T-cell (primary cell): Measurements from ENCODE around the gene ARV1. TPM values are rescaled to one million over a fixed set of nuclear protein-coding genes. Genes with fewer than 3 reads are reported as not detected.

Experiments
- ATAC-seq, 4 experiments: fragments of 200-7000 bp in 3 of 4; fragments of 150-1000 bp in 1 of 4; cut with Tn5 transposase; replicated peaks in 1 of 4; 1 replicate in 3 of 4; 2 replicates in 1 of 4; pipeline ENCODE4 v1.10.0; 2021; ENCODE audit warnings: moderate library complexity in 3 of 4, mild to moderate bottlenecking in 2 of 4, moderate number of reproducible peaks in 1 of 4
- CTCF ChIA-PET, 2 donors: fragments of 300-600 bp; sonication (Branson Sonifier 250); formaldehyde crosslinking; loops; one replicate each; lab custom pipeline; 2022; ENCODE audit warnings: antibody characterized with exemption in 2 of 2; lab: Charles Lee
- POLR2A ChIA-PET, 2 donors: fragments of 300-600 bp; sonication (Branson Sonifier 250); formaldehyde crosslinking; loops; one replicate each; lab custom pipeline; 2022; ENCODE audit warnings: antibody characterized with exemption in 2 of 2; lab: Charles Lee
- DNase-seq, 35 experiments: peaks; one replicate each; pipeline versions ENCODE4 v3.0.0 to v3.0.0-alpha.2; 2013 to 2023
- H3K27ac ChIP-seq: one replicate; pipeline ENCODE4 v1.5.1; 2013; ENCODE audit warnings: low read length
- H3K27me3 ChIP-seq, 2 experiments: replicated peaks in 1 of 2; 1 replicate in 1 of 2; 2 replicates in 1 of 2; pipeline versions ENCODE4 v1.6.1 to v1.7.0; 2013; ENCODE audit warnings: low read length in 1 of 2, mixed read lengths in 1 of 2; ENCODE audit not compliant: control insufficient read depth in 2 of 2, insufficient read depth in 2 of 2; ENCODE audit errors: extremely low read depth in 1 of 2
- H3K36me3 ChIP-seq, 2 donors: 1 replicate in 1 of 2; 2 replicates in 1 of 2; pipeline versions ENCODE4 v1.6.1 to v1.7.0; 2013; ENCODE audit warnings: low read length in 1 of 2; ENCODE audit not compliant: control insufficient read depth in 2 of 2, insufficient read depth in 1 of 2; ENCODE audit errors: extremely low read depth in 1 of 2
- H3K4me1 ChIP-seq, 2 experiments: 1 replicate in 1 of 2; 2 replicates in 1 of 2; pipeline versions ENCODE4 v1.6.1 to v1.7.0; 2013; ENCODE audit warnings: low read length in 2 of 2, mixed read lengths in 1 of 2; ENCODE audit not compliant: insufficient read depth in 2 of 2, control insufficient read depth in 1 of 2; ENCODE audit errors: extremely low read depth in 1 of 2
- H3K4me3 ChIP-seq, 2 donors: 1 replicate in 1 of 2; 2 replicates in 1 of 2; pipeline versions ENCODE4 v1.5.1 to v1.7.0; 2013; ENCODE audit warnings: mild to moderate bottlenecking in 2 of 2, low read length in 1 of 2, moderate library complexity in 1 of 2; ENCODE audit not compliant: control insufficient read depth in 1 of 2; ENCODE audit errors: extremely low read depth in 1 of 2
- H3K9me3 ChIP-seq: 2 replicates; pipeline ENCODE4 v1.7.0; 2013
- H3K27ac Mint-ChIP-seq, 2 donors: one replicate each; pipeline ENCODE4 v1.8.0; 2020 to 2021; ENCODE audit warnings: mild to moderate bottlenecking in 2 of 2, mixed read lengths in 2 of 2
- H3K27me3 Mint-ChIP-seq, 2 donors: one replicate each; pipeline ENCODE4 v1.8.0; 2021 to 2022; ENCODE audit warnings: mixed read lengths in 2 of 2
- H3K36me3 Mint-ChIP-seq: one replicate; pipeline ENCODE4 v1.8.0; 2021; ENCODE audit warnings: mixed read lengths
- H3K4me1 Mint-ChIP-seq, 3 donors: one replicate each; pipeline ENCODE4 v1.8.0; 2020 to 2022; ENCODE audit warnings: mixed read lengths in 3 of 3, mild to moderate bottlenecking in 1 of 3
- H3K4me3 Mint-ChIP-seq, 3 donors: one replicate each; pipeline ENCODE4 v1.8.0; 2020 to 2022; ENCODE audit warnings: mild to moderate bottlenecking in 3 of 3, mixed read lengths in 3 of 3, moderate library complexity in 3 of 3
- H3K9me3 Mint-ChIP-seq, 3 donors: one replicate each; pipeline ENCODE4 v1.8.0; 2020 to 2022; ENCODE audit warnings: mixed read lengths in 3 of 3
- WGBS: methylation state at CpG from one replicate; pipeline ENCODE4 v1.1.5; 2013; ENCODE audit warnings: missing lambda C conversion rate; ENCODE audit not compliant: insufficient coverage; 5-methylcytosine and 5-hydroxymethylcytosine counted together
- total RNA-seq, 35 experiments: library from RNA in 6 of 35; stranded (reverse) in 6 of 35; fragments of 120-200 nt in 1 of 35; gene quantifications; one replicate each; pipeline versions ENCODE4 v1.2.1 to v1.2.4 and lab custom pipeline; 2013 to 2026

ARV1 gene
- total RNA-seq, 5 donors from 2014 or later (not counting 1 experiment from before 2014, with no cell fraction given), result 6.7 to 13.2 (median 10.0) TPM

DNA sequence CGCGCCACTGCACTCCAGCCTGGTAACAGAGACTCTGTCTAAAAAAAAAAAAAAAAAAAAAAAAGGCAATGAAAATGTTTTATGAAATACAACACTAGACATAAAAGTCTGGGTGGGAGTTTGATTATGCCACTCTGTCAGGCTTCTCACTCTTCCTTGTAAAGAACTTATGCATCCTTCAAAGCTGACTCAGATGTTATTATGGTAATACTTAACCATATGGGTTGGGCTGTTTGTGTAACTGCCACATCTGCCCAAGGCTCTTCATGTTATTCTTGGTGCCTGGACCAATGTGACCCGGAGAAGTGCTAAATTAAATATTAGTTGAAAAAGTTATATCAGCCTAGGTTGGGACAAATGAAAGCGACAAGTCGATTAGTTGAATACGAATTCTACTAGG is 37.3 kb downstream of the ARV1 start:
- Mint-ChIP-seq H3K27ac (no peak overlapping the region), H3K36me3 (peaks cover 10% of the 10 kb centered on the region), H3K27me3 (no peaks in the 10 kb centered on the region), H3K4me3 (no peak overlapping the region), H3K9me3 (no peaks in the 10 kb centered on the region), H3K4me1 (peaks cover 8 to 10% (median 8%) of the 10 kb centered on the region in 3 donors)
- 91% methylated on average over 4 of the region's 6 CpGs for WGBS
- ChIA-PET CTCF (interaction anchor here in 1 of 2 donors (0.9 kb wide), 1 partner anchor 23 kb away, joined by 3 read pairs; no protein-coding TSS in a partner anchor), POLR2A (no interaction called here)
- Histone ChIP-seq H3K27me3 (no peaks in the 10 kb centered on the region), H3K4me3 (no peak overlapping the region), H3K27ac (no peak overlapping the region), H3K4me1 (peaks cover 0 to 2% of the 10 kb centered on the region in 2 experiments), H3K9me3 (no peaks in the 10 kb centered on the region), H3K36me3 (no peaks in the 10 kb centered on the region)
- DNase-seq (no peak), ATAC-seq (no peak)

DNA sequence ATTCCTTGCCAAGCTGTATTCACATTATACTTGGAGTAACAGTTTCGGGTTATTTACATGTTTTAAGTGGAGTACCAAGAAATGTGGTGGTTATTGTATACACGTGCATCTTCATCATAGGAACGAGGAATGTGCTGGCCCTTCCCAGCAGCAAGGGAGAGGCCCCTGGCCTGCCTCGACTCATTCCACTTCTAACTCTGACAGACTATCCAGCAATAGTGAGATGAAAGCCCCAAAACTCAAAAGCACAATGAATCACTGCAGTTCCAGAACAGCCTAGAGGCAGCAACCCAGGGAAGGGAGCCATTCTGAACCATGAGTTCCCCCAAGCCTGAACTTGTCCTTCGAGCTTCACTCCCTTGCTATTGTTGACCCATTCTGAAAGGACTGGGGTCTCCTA is 38.1 kb downstream of the ARV1 start:
- Mint-ChIP-seq H3K4me1 (peaks cover 8 to 10% (median 8%) of the 10 kb centered on the region in 3 donors), H3K27ac (no peak overlapping the region), H3K27me3 (no peaks in the 10 kb centered on the region), H3K36me3 (peaks cover 15% of the 10 kb centered on the region), H3K4me3 (no peak overlapping the region), H3K9me3 (no peaks in the 10 kb centered on the region)
- H3K27ac ChIP-seq, result no peak overlapping the region
- no peaks in the 10 kb centered on the region for H3K9me3 ChIP-seq
- ATAC-seq, result no peak
- CTCF ChIA-PET, result no interaction called here
- DNase-seq, result no peak
- H3K27me3 ChIP-seq, result no peaks in the 10 kb centered on the region
- POLR2A ChIA-PET, result no interaction called here
- no peak overlapping the region for H3K4me3 ChIP-seq
- 79% methylated on average over 2 of the region's 5 CpGs for WGBS
- H3K4me1 ChIP-seq, result peaks cover 0 to 2% of the 10 kb centered on the region in 2 experiments
- no peaks in the 10 kb centered on the region for H3K36me3 ChIP-seq

DNA sequence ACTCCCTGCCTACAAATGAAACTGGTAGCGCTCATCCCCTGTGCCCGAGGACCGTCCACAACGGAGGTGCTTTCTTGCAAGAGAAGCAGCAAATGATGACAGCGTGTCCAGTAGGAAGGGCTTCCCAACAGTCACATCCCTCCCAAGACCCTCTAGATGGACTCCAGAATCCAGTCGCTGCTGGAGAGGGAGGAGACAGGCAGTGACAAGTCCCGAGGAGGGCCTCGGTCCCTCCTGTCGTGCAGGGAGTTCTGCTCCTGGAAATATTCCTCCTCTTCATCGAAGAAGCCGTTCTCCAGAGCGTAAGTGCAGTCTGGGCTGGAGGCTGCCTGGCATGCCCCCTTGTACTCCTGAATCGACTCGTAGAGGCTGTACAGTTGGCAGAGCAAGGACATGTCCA is 40.8 kb downstream of the ARV1 start:
- peaks cover 15% of the 10 kb centered on the region for H3K36me3 Mint-ChIP-seq
- Histone ChIP-seq H3K36me3 (no peaks in the 10 kb centered on the region), H3K4me1 (peaks cover 0 to 2% of the 10 kb centered on the region in 2 experiments), H3K9me3 (no peaks in the 10 kb centered on the region), H3K4me3 (no peak overlapping the region), H3K27me3 (no peaks in the 10 kb centered on the region), H3K27ac (no peak overlapping the region)
- CTCF ChIA-PET, result interaction anchor here in 1 of 2 donors (0.7 kb wide), 1 partner anchor 1277 kb away, joined by 6 read pairs; no protein-coding TSS in a partner anchor
- no peak for DNase-seq
- no peaks in the 10 kb centered on the region for H3K27me3 Mint-ChIP-seq
- WGBS, result 92% methylated on average over 11 of the region's 14 CpGs
- H3K4me3 Mint-ChIP-seq, result peak overlapping the region in 2 of 3 donors; percentile 32 to 72
- no peaks in the 10 kb centered on the region for H3K9me3 Mint-ChIP-seq
- POLR2A ChIA-PET, result no interaction called here
- H3K27ac Mint-ChIP-seq, result peak overlapping the region in 1 of 2 donors; percentile 79
- H3K4me1 Mint-ChIP-seq, result peaks cover 8 to 10% (median 8%) of the 10 kb centered on the region in 3 donors
- ATAC-seq, result no peak

DNA sequence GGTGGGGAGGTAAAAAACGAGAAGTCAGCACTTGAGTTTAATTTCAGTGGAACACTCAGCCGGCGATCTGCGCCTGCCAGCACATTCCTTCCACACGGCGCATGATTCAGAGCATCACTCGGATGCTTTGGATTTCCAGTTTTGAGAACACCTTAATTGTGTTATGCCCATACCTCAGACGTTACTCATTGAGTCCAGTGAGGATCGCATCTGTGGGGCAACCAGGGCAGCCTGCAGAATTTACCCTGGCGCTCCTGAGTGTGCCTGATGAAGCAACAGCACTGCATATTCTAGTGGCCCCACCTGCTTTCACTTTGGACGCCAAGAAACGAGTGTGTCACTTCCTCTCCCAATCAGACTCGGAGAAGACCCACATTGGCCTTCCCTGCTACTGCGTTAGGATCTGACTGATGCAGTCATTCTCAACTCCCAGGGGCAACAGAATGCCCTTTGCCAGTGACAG is 41.3 kb downstream of the ARV1 start:
- ATAC-seq (peak in 2 of 4 experiments; percentile 39 to 71), DNase-seq (peak in 2 of 35 experiments; percentile 8 to 32)
- Histone ChIP-seq H3K4me1 (peaks cover 0 to 2% of the 10 kb centered on the region in 2 experiments), H3K27me3 (no peaks in the 10 kb centered on the region), H3K4me3 (no peak overlapping the region), H3K9me3 (no peaks in the 10 kb centered on the region), H3K36me3 (no peaks in the 10 kb centered on the region), H3K27ac (no peak overlapping the region)
- Mint-ChIP-seq H3K27me3 (no peaks in the 10 kb centered on the region), H3K36me3 (peaks cover 15% of the 10 kb centered on the region), H3K4me1 (peaks cover 8 to 10% (median 8%) of the 10 kb centered on the region in 3 donors), H3K9me3 (no peaks in the 10 kb centered on the region), H3K4me3 (peak overlapping the region; percentile 32 to 76 (median 72)), H3K27ac (peak overlapping the region in 1 of 2 donors; percentile 79)
- WGBS, result 77% methylated on average over 13 of the region's 14 CpGs
- CTCF ChIA-PET, result no interaction called here
- POLR2A ChIA-PET, result no interaction called here

GRCh38 chr1:231020816-231021215 is 41.9 kb downstream of the ARV1 start:
- Mint-ChIP-seq H3K27ac (peak overlapping the region in 1 of 2 donors; percentile 79), H3K9me3 (no peaks in the 10 kb centered on the region), H3K27me3 (no peaks in the 10 kb centered on the region), H3K4me1 (peaks cover 8 to 10% (median 8%) of the 10 kb centered on the region in 3 donors), H3K36me3 (peaks cover 15% of the 10 kb centered on the region), H3K4me3 (no peak overlapping the region)
- Histone ChIP-seq H3K36me3 (no peaks in the 10 kb centered on the region), H3K27me3 (no peaks in the 10 kb centered on the region), H3K9me3 (no peaks in the 10 kb centered on the region), H3K27ac (no peak overlapping the region), H3K4me3 (no peak overlapping the region), H3K4me1 (peaks cover 0 to 2% of the 10 kb centered on the region in 2 experiments)
- WGBS, result 57% methylated on average over 6 of the region's 7 CpGs
- ATAC-seq (no peak), DNase-seq (peak in 1 of 35 experiments; percentile 30)
- CTCF ChIA-PET, result no interaction called here
- POLR2A ChIA-PET, result no interaction called here

- ChIA-PET POLR2A (no interaction called here), CTCF (no interaction called here)
- ATAC-seq (no peak), DNase-seq (no peak)
- H3K4me1 Mint-ChIP-seq, result peaks cover 8 to 10% (median 8%) of the 10 kb centered on the region in 3 donors
- H3K36me3 ChIP-seq, result no peaks in the 10 kb centered on the region
- no peaks in the 10 kb centered on the region for H3K9me3 ChIP-seq
- peaks cover 15% of the 10 kb centered on the region for H3K36me3 Mint-ChIP-seq
- WGBS, result 88% methylated on average over 12 of the region's 12 CpGs
- H3K27ac Mint-ChIP-seq, result no peak overlapping the region
- H3K27ac ChIP-seq, result no peak overlapping the region
- no peak overlapping the region for H3K4me3 Mint-ChIP-seq
- H3K27me3 ChIP-seq, result no peaks in the 10 kb centered on the region
- H3K27me3 Mint-ChIP-seq, result no peaks in the 10 kb centered on the region
- H3K4me3 ChIP-seq, result no peak overlapping the region
- no peaks in the 10 kb centered on the region for H3K9me3 Mint-ChIP-seq
- peaks cover 0 to 2% of the 10 kb centered on the region in 2 experiments for H3K4me1 ChIP-seq
Measured at GRCh38 chr1:231021540-231022031, 42.7 kb downstream of the ARV1 start.
